IPS-15b (cell line): ENCODE results near the gene HAVCR1.
"Not testable (repeated sequence)": the region's sequence is repeated elsewhere in the genome, so short reads cannot be mapped to it uniquely, and the experiment has no call there.

Experiments
- H3K27me3 ChIP-seq: one replicate; pipeline ENCODE4 v1.6.1; 2013; ENCODE audit warnings: low read length; ENCODE audit not compliant: control insufficient read depth, insufficient read depth
- H3K36me3 ChIP-seq: one replicate; pipeline ENCODE4 v1.6.1; 2013; ENCODE audit warnings: low read length; ENCODE audit not compliant: control insufficient read depth, insufficient read depth
- H3K4me1 ChIP-seq: one replicate; pipeline ENCODE4 v1.6.1; 2013; ENCODE audit warnings: mild to moderate bottlenecking, low read length; ENCODE audit not compliant: control insufficient read depth, insufficient read depth
- H3K4me3 ChIP-seq: one replicate; pipeline ENCODE4 v1.5.1; 2013; ENCODE audit warnings: low read depth, low read length
- H3K9ac ChIP-seq: one replicate; pipeline ENCODE4 v1.6.1; 2013; ENCODE audit warnings: low read depth, mild to moderate bottlenecking, low read length
- H3K9me3 ChIP-seq: one replicate; pipeline ENCODE4 v1.6.1; 2013; ENCODE audit warnings: mild to moderate bottlenecking, low read length; ENCODE audit not compliant: control insufficient read depth, insufficient read depth

Gene HAVCR1

GRCh38 chr5:157025093-157025698, 33.7 kb downstream of the HAVCR1 start:
- H3K9ac ChIP-seq: no peak overlapping the region
- no peaks in the 10 kb centered on the region for H3K27me3 ChIP-seq
- no peak overlapping the region for H3K4me3 ChIP-seq
- H3K9me3 ChIP-seq: no peaks in the 10 kb centered on the region
- H3K36me3 ChIP-seq: no peaks in the 10 kb centered on the region
- H3K4me1 ChIP-seq: no peaks in the 10 kb centered on the region

GRCh38 chr5:157024208-157024959, 34.5 kb downstream of the HAVCR1 start:
- Histone ChIP-seq H3K4me3 (no peak overlapping the region), H3K36me3 (no peaks in the 10 kb centered on the region)

GRCh38 chr5:157022024-157022423, 36.9 kb downstream of the HAVCR1 start:
- Histone ChIP-seq H3K36me3 (no peaks in the 10 kb centered on the region), H3K27me3 (no peaks in the 10 kb centered on the region), H3K9ac (no peak overlapping the region), H3K9me3 (no peaks in the 10 kb centered on the region), H3K4me3 (no peak overlapping the region), H3K4me1 (no peaks in the 10 kb centered on the region)

More at GRCh38 chr5:157024208-157024959, 34.5 kb downstream of the HAVCR1 start:
- Histone ChIP-seq H3K27me3 (no peaks in the 10 kb centered on the region), H3K9me3 (no peaks in the 10 kb centered on the region), H3K4me1 (no peaks in the 10 kb centered on the region), H3K9ac (no peak overlapping the region)

- H3K27me3 ChIP-seq: no peaks in the 10 kb centered on the region
- no peaks in the 10 kb centered on the region for H3K4me1 ChIP-seq
- H3K9me3 ChIP-seq: no peaks in the 10 kb centered on the region
- H3K4me3 ChIP-seq: no peak overlapping the region
- no peaks in the 10 kb centered on the region for H3K36me3 ChIP-seq
- no peak overlapping the region for H3K9ac ChIP-seq
These were observed 38.2 kb downstream of the HAVCR1 start for GRCh38 chr5:157020511-157021222.

- Histone ChIP-seq H3K4me1 (no peaks in the 10 kb centered on the region), H3K27me3 (no peaks in the 10 kb centered on the region), H3K36me3 (no peaks in the 10 kb centered on the region), H3K9me3 (no peaks in the 10 kb centered on the region), H3K9ac (no peak overlapping the region), H3K4me3 (no peak overlapping the region)
These were observed 38.9 kb downstream of the HAVCR1 start for GRCh38 chr5:157020002-157020401.

GRCh38 chr5:157014143-157014542, 44.8 kb downstream of the HAVCR1 start:
- H3K36me3 ChIP-seq, H3K4me3 ChIP-seq, H3K27me3 ChIP-seq, H3K9me3 ChIP-seq, H3K4me1 ChIP-seq, H3K9ac ChIP-seq: not testable (repeated sequence)

- Histone ChIP-seq H3K36me3 (no peaks in the 10 kb centered on the region), H3K9ac (no peak overlapping the region), H3K9me3 (no peaks in the 10 kb centered on the region), H3K4me3 (no peak overlapping the region), H3K4me1 (no peaks in the 10 kb centered on the region), H3K27me3 (no peaks in the 10 kb centered on the region)
These were observed 52.7 kb downstream of the HAVCR1 start for GRCh38 chr5:157006262-157006661.

- no peaks in the 10 kb centered on the region for H3K27me3 ChIP-seq
- no peaks in the 10 kb centered on the region for H3K36me3 ChIP-seq
- no peaks in the 10 kb centered on the region for H3K9me3 ChIP-seq
- H3K9ac ChIP-seq: no peak overlapping the region
- no peak overlapping the region for H3K4me3 ChIP-seq
- H3K4me1 ChIP-seq: no peaks in the 10 kb centered on the region
These were observed 53.9 kb downstream of the HAVCR1 start for GRCh38 chr5:157004893-157005551.

GRCh38 chr5:156991714-156992113, 67.2 kb downstream of the HAVCR1 start:
- no peaks in the 10 kb centered on the region for H3K9me3 ChIP-seq
- no peak overlapping the region for H3K4me3 ChIP-seq
- H3K9ac ChIP-seq: no peak overlapping the region
- no peaks in the 10 kb centered on the region for H3K27me3 ChIP-seq
- H3K36me3 ChIP-seq: no peaks in the 10 kb centered on the region
- H3K4me1 ChIP-seq: no peaks in the 10 kb centered on the region

- Histone ChIP-seq H3K9ac (no peak overlapping the region), H3K9me3 (no peaks in the 10 kb centered on the region), H3K36me3 (no peaks in the 10 kb centered on the region), H3K4me1 (no peaks in the 10 kb centered on the region), H3K4me3 (no peak overlapping the region), H3K27me3 (no peaks in the 10 kb centered on the region)
These were observed 74.9 kb downstream of the HAVCR1 start for GRCh38 chr5:156984064-156984463.

GRCh38 chr5:156981481-156981880, 77.4 kb downstream of the HAVCR1 start:
- Histone ChIP-seq H3K9ac (no peak overlapping the region), H3K9me3 (no peaks in the 10 kb centered on the region), H3K36me3 (no peaks in the 10 kb centered on the region), H3K4me1 (no peaks in the 10 kb centered on the region), H3K27me3 (no peaks in the 10 kb centered on the region), H3K4me3 (no peak overlapping the region)
